ENCODE results near the gene WDR1.

The WDR1 gene

GRCh38 chr4:10113362-10114047 lies 3.1 kb downstream of the WDR1 start:
- DNase-seq, result no peak

GRCh38 chr4:10112658-10113284 lies 3.8 kb downstream of the WDR1 start:
- DNase-seq, result no peak

- DNase-seq, result no peak
Observed at GRCh38 chr4:10111067-10111801, 5.4 kb downstream of the WDR1 start.

- no peak for DNase-seq
Observed at GRCh38 chr4:10109995-10110670, 6.5 kb downstream of the WDR1 start.

GRCh38 chr4:10108818-10109783 lies 7.5 kb downstream of the WDR1 start:
- no peak for DNase-seq

GRCh38 chr4:10108391-10108790 lies 8.2 kb downstream of the WDR1 start:
- no peak for DNase-seq

GRCh38 chr4:10107111-10108091 lies 9.2 kb downstream of the WDR1 start:
- DNase-seq, result peak in 1 of 2 experiments; percentile 50

GRCh38 chr4:10106421-10107039 lies 10.1 kb downstream of the WDR1 start:
- peak; percentile 86 to 94 for DNase-seq

GRCh38 chr4:10105920-10106319 lies 10.7 kb downstream of the WDR1 start:
- DNase-seq, result no peak

GRCh38 chr4:10105421-10105820 lies 11.2 kb downstream of the WDR1 start:
- DNase-seq, result no peak

- no peak for DNase-seq
Observed at GRCh38 chr4:10104991-10105276, 11.7 kb downstream of the WDR1 start.

- DNase-seq, result no peak
Observed at GRCh38 chr4:10104211-10104990, 12.2 kb downstream of the WDR1 start.

GRCh38 chr4:10102474-10103332 lies 13.9 kb downstream of the WDR1 start:
- DNase-seq, result no peak

GRCh38 chr4:10101671-10102473 lies 14.7 kb downstream of the WDR1 start:
- no peak for DNase-seq

GRCh38 chr4:10100734-10101216 lies 15.8 kb downstream of the WDR1 start:
- DNase-seq, result no peak

GRCh38 chr4:10099499-10100325 lies 16.9 kb downstream of the WDR1 start:
- no peak for DNase-seq

- no peak for DNase-seq
Observed at GRCh38 chr4:10098780-10099160, 17.8 kb downstream of the WDR1 start.

Measured in SW 1271 (cell line).